ENCODE data around the gene GARIN1A.
A peak's percentile ranks its signal among the peaks of the same experiment; 100 is the strongest.
"Not testable (repeated sequence)": the region's sequence is repeated elsewhere in the genome, so short reads cannot be mapped to it uniquely, and the experiment has no call there.

The GARIN1A gene

GRCh38 chr7:128662091-128662490 is 10.0 kb upstream of the GARIN1A start:
- no peak overlapping the region for H3K27ac ChIP-seq
- TF ChIP-seq CTCF (conservative IDR thresholded peaks at IDR 0.05): no peak

- not testable (repeated sequence) for H3K27ac ChIP-seq
Measured at GRCh38 chr7:128663223-128663622, 8.9 kb upstream of the GARIN1A start.

GRCh38 chr7:128665057-128665456 is 7.0 kb upstream of the GARIN1A start:
- H3K27ac ChIP-seq: no peak overlapping the region

GRCh38 chr7:128666200-128666599 is 5.9 kb upstream of the GARIN1A start:
- TF ChIP-seq CTCF (conservative IDR thresholded peaks at IDR 0.05): peak; percentile 58
- no peak overlapping the region for H3K27ac ChIP-seq

More at GRCh38 chr7:128665057-128665456, 7.0 kb upstream of the GARIN1A start:
- TF ChIP-seq CTCF (conservative IDR thresholded peaks at IDR 0.05): no peak

- peak; percentile 68 for TF ChIP-seq CTCF (conservative IDR thresholded peaks at IDR 0.05)
- no peak overlapping the region for H3K27ac ChIP-seq
Measured at GRCh38 chr7:128672927-128673517, 930 bp downstream of the GARIN1A start.

- no peak for TF ChIP-seq CTCF (conservative IDR thresholded peaks at IDR 0.05)
- no peak overlapping the region for H3K27ac ChIP-seq
Measured at GRCh38 chr7:128673571-128673970, 1.5 kb downstream of the GARIN1A start.

GRCh38 chr7:128676665-128677064 is 4.6 kb downstream of the GARIN1A start:
- no peak for TF ChIP-seq CTCF (conservative IDR thresholded peaks at IDR 0.05)
- no peak overlapping the region for H3K27ac ChIP-seq

- no peak overlapping the region for H3K27ac ChIP-seq
- TF ChIP-seq CTCF (conservative IDR thresholded peaks at IDR 0.05): no peak
Measured at GRCh38 chr7:128679920-128680319, 7.8 kb downstream of the GARIN1A start.
